Activated T-helper 2 cell treated with anti-CD3 and anti-CD28 coated beads, Interferon-gamma antibody, Interleukin-2, Interleukin-4, amounts not matched to agents 10 μg/mL and 5 μg/mL and 100 μg/mL, durations not matched to agents 14 hours and 24 hours and 36 hours (primary cell): ENCODE measurements around the gene NMT2. TPM values are rescaled to one million over a fixed set of nuclear protein-coding genes. Genes with fewer than 3 reads are reported as not detected.

Source experiments
- DNase-seq: peaks from one replicate; pipeline ENCODE4 v3.0.0; 2021; ENCODE audit warnings: low spot score
- H3K27ac Mint-ChIP-seq: one replicate; pipeline ENCODE4 v1.8.0; 2021; ENCODE audit warnings: mixed read lengths
- H3K27me3 Mint-ChIP-seq: one replicate; pipeline ENCODE4 v1.8.0; 2021; ENCODE audit warnings: low read depth, mixed read lengths
- H3K36me3 Mint-ChIP-seq: one replicate; pipeline ENCODE4 v1.8.0; 2021; ENCODE audit warnings: low read depth, mixed read lengths
- H3K4me1 Mint-ChIP-seq: one replicate; pipeline ENCODE4 v1.8.0; 2021; ENCODE audit warnings: low read depth, mixed read lengths
- H3K4me3 Mint-ChIP-seq: one replicate; pipeline ENCODE4 v1.8.0; 2021; ENCODE audit warnings: low read depth, mild to moderate bottlenecking, moderate library complexity, mixed read lengths
- H3K9me3 Mint-ChIP-seq: one replicate; pipeline ENCODE4 v1.8.0; 2021; ENCODE audit warnings: mixed read lengths
- intact Hi-C: fragments of 100-400 bp; cut with micrococcal nuclease; formaldehyde crosslinking; loops from one replicate; pipeline ENCODE4 v1.15.1; 2023
- total RNA-seq: library from RNA; stranded (reverse); gene quantifications from 2 replicates; pipeline ENCODE4 v1.2.3, GENCODE V29; 2022

Gene NMT2
- total RNA-seq, 1 donor from 2014 or later = 34.5 TPM

DNA sequence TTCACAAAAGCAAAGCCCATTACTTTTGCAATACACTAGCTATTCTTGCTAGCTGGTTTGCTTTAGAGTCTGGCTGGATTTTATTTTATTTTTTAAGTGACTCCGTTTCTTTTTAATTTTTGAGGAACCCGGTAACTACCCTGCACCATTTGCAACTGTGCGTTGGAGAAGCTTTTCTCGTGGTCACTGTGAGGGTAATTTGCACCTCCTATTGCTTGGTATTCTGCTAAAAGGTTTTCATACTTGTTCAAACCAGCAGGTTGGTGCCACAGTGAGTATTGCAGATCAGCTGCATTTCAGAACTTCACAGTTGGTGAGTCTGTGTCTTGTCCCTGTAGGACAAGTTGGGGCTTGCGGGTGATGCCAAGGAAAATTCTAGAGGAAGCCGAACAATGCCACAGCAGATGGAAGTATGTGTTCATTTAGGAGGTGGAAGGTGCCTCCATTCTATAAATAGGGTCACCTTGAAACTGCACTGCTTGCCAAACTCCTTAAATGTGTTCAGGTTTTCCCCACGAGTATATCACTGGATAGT lies 3.9 kb upstream of the NMT2 start:
- Mint-ChIP-seq H3K4me3 (no peak overlapping the region), H3K27me3 (peaks cover 2% of the 10 kb centered on the region), H3K27ac (no peak overlapping the region), H3K4me1 (peaks cover 42% of the 10 kb centered on the region), H3K36me3 (peaks cover 6% of the 10 kb centered on the region), H3K9me3 (no peaks in the 10 kb centered on the region)
- intact Hi-C loops = no loop called here
- DNase-seq = no peak

DNA sequence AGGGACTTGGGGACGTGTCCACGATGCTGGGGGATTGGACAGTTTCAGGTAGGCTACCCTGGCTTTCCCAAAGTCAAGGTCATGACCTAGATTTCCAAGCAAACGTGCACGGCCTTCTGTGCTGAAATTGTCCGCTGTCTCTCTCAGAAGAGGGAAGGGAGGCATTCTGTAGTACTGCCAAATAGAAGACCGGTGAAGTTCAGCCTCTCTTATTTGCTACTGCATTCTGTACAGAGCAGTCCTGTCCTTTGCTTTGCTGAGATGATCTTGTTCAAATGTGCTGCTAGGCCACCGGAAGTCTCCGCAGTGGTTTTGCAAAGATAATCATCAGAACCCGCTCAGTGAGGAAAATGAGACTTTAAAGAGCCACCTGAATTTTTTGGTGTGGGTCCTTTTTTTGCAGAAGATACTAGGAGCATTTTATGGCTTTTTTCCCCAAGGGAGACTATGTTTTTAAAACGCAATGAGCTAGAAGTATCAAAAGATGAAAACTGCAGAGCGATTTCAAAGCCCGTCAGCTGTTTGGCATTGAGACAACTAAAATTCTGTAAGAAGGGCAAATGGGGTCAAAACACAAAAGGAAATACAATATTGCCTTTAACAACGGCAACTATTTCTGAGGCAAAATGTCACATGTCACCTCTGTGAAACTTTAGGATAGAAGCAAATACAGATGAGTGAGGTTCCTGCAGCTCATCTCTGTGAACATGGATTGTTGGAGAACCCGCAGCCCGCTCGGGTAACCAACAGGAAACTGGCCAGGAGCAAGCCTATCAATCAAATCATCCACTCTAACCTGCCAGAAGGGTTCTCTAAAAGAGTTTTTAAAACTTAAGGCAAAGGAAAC lies 1.3 kb upstream of the NMT2 start:
- H3K27me3 Mint-ChIP-seq = no peaks in the 10 kb centered on the region
- H3K4me1 Mint-ChIP-seq = peaks cover 51% of the 10 kb centered on the region
- intact Hi-C loops = loop anchor here (1.0 to 5.0 kb wide), 5 partner anchors 19 to 211 kb away; partner anchors contain the start of genes FAM171A1 and MEIG1
- peak; percentile 69 for DNase-seq
- peak overlapping the region; percentile 78 for H3K4me3 Mint-ChIP-seq
- peaks cover 13% of the 10 kb centered on the region for H3K36me3 Mint-ChIP-seq
- peak overlapping the region; percentile 91 for H3K27ac Mint-ChIP-seq
- H3K9me3 Mint-ChIP-seq = no peaks in the 10 kb centered on the region

DNA sequence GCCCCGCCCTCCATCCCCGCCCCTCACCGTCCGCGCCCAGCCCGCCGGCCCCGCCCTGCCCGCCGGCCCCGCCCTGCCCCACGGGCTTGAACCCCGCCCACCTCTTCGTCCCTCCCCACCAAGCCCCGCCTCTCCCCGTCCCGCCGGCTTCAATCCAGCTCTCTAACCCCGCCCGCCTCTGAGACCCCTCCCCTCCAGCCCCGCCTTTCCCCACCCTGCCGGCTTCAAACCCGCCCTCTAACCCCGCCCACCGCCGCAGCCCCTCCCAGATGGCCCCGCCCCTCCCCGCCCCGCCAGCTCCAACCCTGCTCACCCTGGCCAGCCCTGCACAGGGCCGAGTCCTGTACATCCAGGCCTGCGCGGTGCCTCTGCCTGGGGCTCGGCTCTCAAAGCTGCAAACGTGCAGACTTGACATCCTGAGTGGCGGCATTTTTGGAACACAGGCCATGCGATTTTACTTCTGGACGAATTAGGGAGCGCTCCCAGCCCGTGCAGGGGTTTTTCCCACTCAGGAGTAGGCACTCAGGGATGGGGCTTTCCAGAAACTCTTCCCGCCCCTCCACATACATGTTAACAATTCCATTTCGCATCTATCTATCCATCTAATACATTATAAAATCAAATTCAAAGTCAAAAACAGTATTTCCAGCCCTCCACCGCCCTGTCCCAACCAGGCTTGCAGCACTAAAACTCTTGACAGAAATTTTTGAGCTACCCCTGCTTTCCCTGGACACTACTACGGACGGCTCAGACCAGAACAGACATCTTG lies 477 bp upstream of the NMT2 start:
- H3K4me3 Mint-ChIP-seq = peak overlapping the region; percentile 78
- intact Hi-C loops = loop anchor here (1.0 to 5.0 kb wide), 6 partner anchors 20 to 291 kb away; partner anchors contain the start of genes FAM171A1, MEIG1 and SUV39H2
- no peaks in the 10 kb centered on the region for H3K9me3 Mint-ChIP-seq
- peaks cover 18% of the 10 kb centered on the region for H3K36me3 Mint-ChIP-seq
- no peaks in the 10 kb centered on the region for H3K27me3 Mint-ChIP-seq
- peak overlapping the region; percentile 91 for H3K27ac Mint-ChIP-seq
- peaks cover 52% of the 10 kb centered on the region for H3K4me1 Mint-ChIP-seq
- DNase-seq = peak; percentile 86

DNA sequence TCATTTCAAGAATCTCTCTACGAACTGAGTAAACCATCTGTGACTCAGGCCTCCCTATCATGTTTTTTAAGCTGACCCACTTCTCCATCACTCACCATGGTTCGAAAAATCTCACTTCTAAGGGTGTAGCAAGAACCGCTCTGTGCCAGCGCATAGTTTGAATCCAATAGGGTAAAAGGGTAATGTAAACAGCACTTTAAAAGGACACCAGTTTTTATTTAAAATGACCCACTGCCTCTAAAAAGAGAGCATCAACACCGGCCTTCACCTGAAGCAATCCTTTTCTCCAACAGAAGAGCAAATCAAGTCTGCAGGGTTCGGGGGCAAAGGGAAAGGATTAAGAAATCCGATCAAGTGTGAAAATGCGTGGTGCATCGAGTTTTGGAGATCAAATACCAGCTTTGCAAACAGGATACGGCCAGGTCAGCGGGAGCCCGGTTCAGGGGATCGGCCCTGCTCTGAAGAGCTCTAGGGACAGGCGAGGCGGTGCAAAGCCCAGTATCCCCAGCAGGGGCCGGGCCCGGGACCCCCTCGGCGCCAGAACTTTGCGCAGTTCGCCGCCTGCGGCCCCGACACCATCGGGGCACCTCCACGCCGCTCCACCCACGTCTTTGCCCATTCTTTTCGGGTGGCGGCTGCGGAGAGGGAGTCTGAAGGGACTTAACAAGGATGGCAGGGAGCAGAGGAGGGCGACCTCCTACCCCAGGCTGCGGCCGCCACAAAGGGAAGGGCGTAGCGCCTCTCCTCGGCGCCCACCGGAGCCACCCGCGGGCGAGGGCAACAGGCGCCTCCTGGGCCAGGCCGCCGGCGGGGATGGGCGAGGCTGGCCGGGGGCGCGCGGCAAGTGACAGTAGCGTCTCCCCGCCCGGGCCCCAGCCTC lies 842 bp downstream of the NMT2 start:
- peak; percentile 50 for DNase-seq
- Mint-ChIP-seq H3K27me3 (no peaks in the 10 kb centered on the region), H3K9me3 (no peaks in the 10 kb centered on the region), H3K4me1 (peaks cover 53% of the 10 kb centered on the region), H3K4me3 (peak overlapping the region; percentile 98), H3K36me3 (peaks cover 27% of the 10 kb centered on the region), H3K27ac (peak overlapping the region; percentile 95)
- intact Hi-C loops = loop anchor here (1.0 to 5.0 kb wide), 8 partner anchors 21 to 289 kb away; partner anchors contain the start of genes FAM171A1, MEIG1, RPP38 and SUV39H2

DNA sequence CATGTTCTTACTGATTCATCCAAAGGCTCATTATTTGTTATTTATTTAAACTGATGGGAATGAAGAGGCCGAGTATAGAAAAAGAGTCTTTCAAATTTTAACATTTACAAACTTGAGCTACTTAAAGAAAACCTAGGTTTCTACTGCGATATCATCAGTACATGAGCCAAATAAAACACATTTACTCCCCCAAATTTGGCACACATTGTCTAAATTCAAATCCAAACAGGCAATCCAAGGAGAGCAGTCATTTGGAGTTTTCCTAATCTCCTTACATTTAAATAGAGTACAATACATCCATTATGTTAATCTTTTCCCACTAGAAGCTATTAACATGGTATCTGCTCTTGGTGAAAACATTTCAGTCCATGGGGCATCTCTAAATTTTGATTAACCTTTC lies 2.2 kb downstream of the NMT2 start:
- Mint-ChIP-seq H3K9me3 (no peaks in the 10 kb centered on the region), H3K36me3 (peaks cover 27% of the 10 kb centered on the region), H3K4me3 (peak overlapping the region; percentile 98), H3K4me1 (peaks cover 52% of the 10 kb centered on the region), H3K27ac (no peak overlapping the region), H3K27me3 (no peaks in the 10 kb centered on the region)
- intact Hi-C loops = loop anchor here (5.0 kb wide), 2 partner anchors 86 to 206 kb away; partner anchors contain the start of gene FAM171A1
- no peak for DNase-seq

DNA sequence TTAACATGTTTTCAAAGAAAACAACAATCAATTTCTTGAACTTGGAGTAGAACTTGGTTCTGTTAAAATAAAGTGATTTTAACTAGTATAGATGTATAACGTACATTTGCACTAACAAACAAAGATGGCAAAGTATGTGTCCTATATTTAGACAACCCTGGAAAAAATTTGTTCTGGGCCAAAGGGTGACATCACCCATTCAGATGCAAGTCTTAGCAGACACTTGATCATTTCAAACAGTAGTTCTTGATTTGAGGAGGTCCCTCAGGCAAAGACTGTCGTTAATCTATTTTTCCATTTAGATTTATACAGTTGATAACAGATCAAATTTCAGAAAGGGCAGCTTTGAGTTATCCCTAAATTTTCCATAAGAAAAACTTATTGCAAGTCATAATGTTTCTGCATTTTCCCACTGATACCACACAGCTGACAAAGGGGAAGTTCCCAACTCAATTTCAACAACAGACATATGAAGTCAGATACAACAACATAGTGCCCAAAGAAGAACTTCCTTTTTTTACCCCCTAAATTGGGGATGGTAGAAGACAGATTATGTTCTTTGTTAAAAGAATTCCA lies 5.2 kb downstream of the NMT2 start:
- intact Hi-C loops = no loop called here
- Mint-ChIP-seq H3K36me3 (peaks cover 33% of the 10 kb centered on the region), H3K4me1 (peaks cover 40% of the 10 kb centered on the region), H3K9me3 (no peaks in the 10 kb centered on the region), H3K27me3 (no peaks in the 10 kb centered on the region), H3K4me3 (no peak overlapping the region), H3K27ac (no peak overlapping the region)
- DNase-seq = no peak

DNA sequence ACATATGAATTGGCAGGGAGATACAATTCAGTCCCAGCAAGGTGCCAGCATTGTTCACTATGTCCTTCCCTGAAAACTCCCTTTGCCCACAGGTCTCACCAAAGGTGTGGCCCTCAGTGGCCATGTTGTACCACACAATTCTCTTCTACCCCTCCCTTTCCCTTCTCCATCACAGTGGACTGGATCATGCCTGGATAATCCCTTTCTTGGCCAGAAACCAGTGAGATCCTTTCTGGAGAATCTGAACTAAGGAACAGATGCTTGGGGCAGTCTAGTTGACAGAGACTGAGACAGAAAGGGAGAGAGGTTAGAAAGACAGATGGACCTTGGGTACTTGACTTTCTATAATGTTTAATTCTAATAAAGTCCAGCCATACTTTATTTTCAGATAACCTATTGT lies 9.5 kb downstream of the NMT2 start:
- H3K4me1 Mint-ChIP-seq = peaks cover 28% of the 10 kb centered on the region

DNA sequence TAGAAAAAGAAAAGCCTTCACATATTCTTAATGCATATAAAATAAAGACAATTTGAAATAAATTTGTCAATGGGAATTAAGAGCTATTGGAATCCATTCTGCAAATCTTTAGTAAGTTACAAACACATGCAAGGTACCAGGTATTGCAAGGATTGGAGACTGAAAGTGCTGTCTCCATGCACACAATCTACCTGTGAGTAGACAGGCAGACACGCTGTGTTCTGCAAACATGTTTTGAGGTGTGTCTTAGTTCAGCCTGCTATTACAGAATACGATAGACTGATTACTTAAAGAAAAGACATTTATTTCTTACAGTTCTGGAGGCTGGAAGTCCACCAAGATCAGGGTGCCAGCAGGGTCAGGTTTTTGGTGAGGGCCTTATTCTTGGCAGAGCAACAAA lies 10.0 kb downstream of the NMT2 start:
- Mint-ChIP-seq H3K4me3 (no peak overlapping the region), H3K36me3 (peaks cover 44% of the 10 kb centered on the region), H3K27me3 (no peaks in the 10 kb centered on the region), H3K27ac (no peak overlapping the region), H3K9me3 (no peaks in the 10 kb centered on the region), H3K4me1 (peaks cover 25% of the 10 kb centered on the region)
- intact Hi-C loops = no loop called here
- DNase-seq = no peak

More for the DNA sequence above, 9.5 kb downstream of the NMT2 start:
- Mint-ChIP-seq H3K9me3 (no peaks in the 10 kb centered on the region), H3K27ac (no peak overlapping the region), H3K27me3 (no peaks in the 10 kb centered on the region), H3K36me3 (peaks cover 49% of the 10 kb centered on the region), H3K4me3 (no peak overlapping the region)
- no peak for DNase-seq
- intact Hi-C loops = no loop called here

DNA sequence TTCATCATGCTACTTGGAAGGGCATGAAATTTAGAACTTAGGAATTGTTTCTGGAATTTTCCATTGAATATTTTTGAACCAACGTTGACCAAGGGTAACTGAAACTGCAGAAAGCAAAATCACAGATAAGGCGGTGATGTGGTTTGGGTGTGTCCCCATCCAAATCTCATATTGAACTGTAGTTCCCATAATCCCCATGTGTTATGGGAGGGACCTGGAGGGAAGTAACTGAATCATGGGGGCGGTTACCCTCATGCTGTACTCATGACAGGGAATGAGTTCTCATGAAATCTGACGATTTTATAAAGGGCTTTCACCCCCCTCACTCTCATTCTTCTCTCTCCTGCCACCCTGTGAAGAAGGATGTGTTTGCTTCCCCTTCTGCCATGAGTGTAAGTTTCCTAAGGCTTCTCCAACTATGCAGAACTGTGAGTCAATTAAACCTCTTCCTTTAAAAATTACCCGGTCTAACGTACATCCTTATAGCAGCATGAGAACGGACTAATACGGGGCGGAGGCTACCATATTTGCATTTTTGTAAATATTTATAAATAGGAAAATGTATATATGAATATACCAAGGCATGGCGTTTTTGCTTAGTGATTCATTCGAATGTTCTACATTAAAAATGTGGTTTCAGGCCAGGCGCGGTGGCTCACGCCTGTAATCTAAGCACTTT lies 12.4 kb downstream of the NMT2 start:
- no peak for DNase-seq
- Mint-ChIP-seq H3K27me3 (no peaks in the 10 kb centered on the region), H3K9me3 (no peaks in the 10 kb centered on the region), H3K36me3 (peaks cover 53% of the 10 kb centered on the region), H3K4me1 (peaks cover 30% of the 10 kb centered on the region), H3K27ac (no peak overlapping the region), H3K4me3 (no peak overlapping the region)
- intact Hi-C loops = no loop called here

DNA sequence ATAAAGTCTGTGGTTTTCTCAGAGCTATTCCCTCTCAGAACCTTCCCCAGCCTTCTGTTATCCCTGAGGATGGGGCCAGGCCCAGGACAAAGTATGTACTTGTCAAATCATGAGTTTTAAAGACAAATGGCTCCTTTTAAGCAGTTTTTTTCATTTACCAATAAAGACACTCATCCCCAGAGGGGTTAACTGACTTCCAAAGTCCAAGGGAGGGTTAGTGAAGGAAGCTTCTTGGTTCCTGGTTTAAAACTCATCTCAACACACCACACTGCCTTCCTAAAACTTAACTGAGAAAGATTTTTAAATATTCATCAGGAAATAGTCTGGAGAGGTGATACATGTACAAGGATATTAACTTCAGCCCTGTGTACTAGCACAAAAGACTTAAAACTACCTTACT lies 15.9 kb downstream of the NMT2 start:
- H3K4me3 Mint-ChIP-seq = no peak overlapping the region
- peaks cover 47% of the 10 kb centered on the region for H3K36me3 Mint-ChIP-seq

DNA sequence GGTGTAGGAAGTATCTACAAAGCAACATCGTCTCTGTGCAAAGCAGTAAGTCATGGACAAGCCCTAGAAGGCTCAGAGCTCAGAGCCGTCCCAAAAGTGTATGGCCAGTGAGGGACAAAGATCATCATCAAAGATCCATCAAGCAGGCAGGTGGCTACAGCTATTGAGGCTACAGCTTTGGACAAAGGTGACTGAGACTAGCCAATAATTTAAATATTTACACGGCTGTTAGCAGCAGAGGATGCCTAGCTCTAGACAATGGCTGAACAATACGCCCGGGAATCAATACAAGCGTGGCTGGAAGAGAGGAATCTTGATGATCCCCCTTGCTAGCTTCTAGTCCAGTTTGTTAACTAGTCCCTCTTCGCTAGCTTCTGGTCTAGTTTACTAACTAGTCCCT lies 17.9 kb downstream of the NMT2 start:
- Mint-ChIP-seq H3K27me3 (no peaks in the 10 kb centered on the region), H3K4me1 (peaks cover 30% of the 10 kb centered on the region), H3K4me3 (no peak overlapping the region), H3K9me3 (peaks cover 4% of the 10 kb centered on the region), H3K27ac (no peak overlapping the region), H3K36me3 (peaks cover 32% of the 10 kb centered on the region)
- intact Hi-C loops = no loop called here
- no peak for DNase-seq

More for the DNA sequence above, 15.9 kb downstream of the NMT2 start:
- Mint-ChIP-seq H3K4me1 (peaks cover 22% of the 10 kb centered on the region), H3K27ac (no peak overlapping the region), H3K9me3 (peaks cover 4% of the 10 kb centered on the region), H3K27me3 (no peaks in the 10 kb centered on the region)
- DNase-seq = no peak
- intact Hi-C loops = no loop called here
